ENCODE measurements around the gene SLC12A6.
"Not testable (repeated sequence)": the region's sequence is repeated elsewhere in the genome, so short reads cannot be mapped to it uniquely, and the experiment has no call there.

Gene SLC12A6

DNA sequence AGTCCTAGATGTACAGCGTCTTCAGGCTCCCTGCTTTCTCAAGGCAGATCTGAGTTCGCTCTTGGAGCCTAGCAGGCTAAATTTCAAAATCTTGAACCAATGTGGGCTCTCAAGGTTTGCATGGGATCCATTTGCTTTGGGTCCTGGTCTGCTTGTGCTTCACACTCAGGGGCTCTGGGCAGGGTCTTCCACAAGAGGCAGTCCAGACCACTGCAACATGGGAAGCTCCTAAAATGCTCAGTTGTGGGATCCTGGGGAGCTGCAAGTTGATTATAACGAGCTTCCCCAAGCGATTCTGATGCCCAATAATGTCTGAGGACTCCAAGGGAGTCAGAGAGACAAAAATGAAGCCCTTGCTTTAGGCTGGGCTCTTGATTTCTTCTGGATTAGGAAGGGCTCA lies 12.2 kb upstream of the SLC12A6 start:
- no peak overlapping the region for H3K4me3 ChIP-seq (ENCODE audit: low read depth, low read length)
- TF ChIP-seq, protein P1, sequence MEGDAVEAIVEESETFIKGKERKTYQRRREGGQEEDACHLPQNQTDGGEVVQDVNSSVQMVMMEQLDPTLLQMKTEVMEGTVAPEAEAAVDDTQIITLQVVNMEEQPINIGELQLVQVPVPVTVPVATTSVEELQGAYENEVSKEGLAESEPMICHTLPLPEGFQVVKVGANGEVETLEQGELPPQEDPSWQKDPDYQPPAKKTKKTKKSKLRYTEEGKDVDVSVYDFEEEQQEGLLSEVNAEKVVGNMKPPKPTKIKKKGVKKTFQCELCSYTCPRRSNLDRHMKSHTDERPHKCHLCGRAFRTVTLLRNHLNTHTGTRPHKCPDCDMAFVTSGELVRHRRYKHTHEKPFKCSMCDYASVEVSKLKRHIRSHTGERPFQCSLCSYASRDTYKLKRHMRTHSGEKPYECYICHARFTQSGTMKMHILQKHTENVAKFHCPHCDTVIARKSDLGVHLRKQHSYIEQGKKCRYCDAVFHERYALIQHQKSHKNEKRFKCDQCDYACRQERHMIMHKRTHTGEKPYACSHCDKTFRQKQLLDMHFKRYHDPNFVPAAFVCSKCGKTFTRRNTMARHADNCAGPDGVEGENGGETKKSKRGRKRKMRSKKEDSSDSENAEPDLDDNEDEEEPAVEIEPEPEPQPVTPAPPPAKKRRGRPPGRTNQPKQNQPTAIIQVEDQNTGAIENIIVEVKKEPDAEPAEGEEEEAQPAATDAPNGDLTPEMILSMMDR (IDR thresholded peaks at IDR 0.05; ENCODE audit: insufficient read depth, low read length, missing control alignments) = no peak
- no peak for DNase-seq (ENCODE audit: low read depth, low spot score)
- ChIA-PET POLR2A (no interaction called here), CTCF (interaction anchor here (1.4 kb wide), 1 partner anchor 108 kb away, joined by 4 read pairs; no protein-coding TSS in a partner anchor)

DNA sequence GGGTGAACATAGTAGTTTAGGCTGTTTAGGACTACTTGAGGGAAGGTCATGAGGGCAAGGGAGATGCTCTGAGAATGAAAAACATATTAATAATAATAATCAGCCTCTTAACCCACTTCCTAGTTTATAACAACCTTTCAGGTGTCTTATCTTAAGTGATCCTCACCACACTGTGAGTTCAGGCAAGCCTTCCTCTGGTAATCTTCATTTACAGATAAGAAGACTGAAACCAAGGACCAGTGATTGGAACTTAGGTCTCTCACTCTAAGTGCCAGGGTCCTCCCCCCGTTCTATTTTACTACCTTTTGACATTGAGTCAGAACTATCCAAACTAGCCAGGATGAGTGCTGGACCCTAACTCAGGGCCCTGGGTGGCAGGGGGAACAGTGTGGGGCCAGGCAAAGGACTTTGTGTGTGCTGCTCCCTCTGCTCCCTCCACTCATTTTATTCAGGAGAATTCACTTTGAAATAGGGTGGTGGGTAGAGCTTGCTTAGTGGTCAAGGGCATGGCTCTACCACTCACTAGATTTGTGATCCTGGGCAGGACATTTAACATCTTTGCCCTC lies 11.2 kb upstream of the SLC12A6 start:
- no peak for DNase-seq (ENCODE audit: low read depth, low spot score)

DNA sequence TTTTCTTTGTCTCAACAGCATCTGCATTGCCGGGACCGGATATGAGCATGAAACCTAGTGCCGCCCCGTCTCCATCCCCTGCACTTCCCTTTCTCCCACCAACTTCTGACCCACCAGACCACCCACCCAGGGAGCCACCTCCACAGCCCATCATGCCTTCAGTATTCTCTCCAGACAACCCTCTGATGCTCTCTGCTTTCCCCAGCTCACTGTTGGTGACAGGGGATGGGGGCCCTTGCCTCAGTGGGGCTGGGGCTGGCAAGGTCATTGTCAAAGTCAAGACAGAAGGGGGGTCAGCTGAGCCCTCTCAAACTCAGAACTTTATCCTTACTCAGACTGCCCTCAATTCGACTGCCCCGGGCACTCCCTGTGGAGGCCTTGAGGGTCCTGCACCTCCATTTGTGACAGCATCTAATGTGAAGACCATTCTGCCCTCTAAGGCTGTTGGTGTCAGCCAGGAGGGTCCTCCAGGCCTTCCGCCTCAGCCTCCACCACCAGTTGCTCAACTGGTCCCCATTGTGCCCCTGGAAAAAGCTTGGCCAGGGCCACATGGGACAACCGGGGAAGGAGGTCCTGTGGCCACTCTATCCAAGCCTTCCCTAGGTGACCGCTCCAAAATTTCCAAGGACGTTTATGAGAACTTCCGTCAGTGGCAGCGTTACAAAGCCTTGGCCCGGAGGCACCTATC lies 10.5 kb upstream of the SLC12A6 start:
- POLR2A ChIA-PET = no interaction called here
- H3K4me3 ChIP-seq (ENCODE audit: low read depth, low read length) = no peak overlapping the region
- DNase-seq (ENCODE audit: low read depth, low spot score) = no peak
- CTCF ChIA-PET = interaction anchor here (1.0 to 2.1 kb wide), 3 partner anchors 10 to 19 kb away, joined by 3 to 6 read pairs (median 5); partner anchors contain the start of genes LPCAT4 and SLC12A6
- TF ChIP-seq, protein P1 (IDR thresholded peaks at IDR 0.05; ENCODE audit: insufficient read depth, low read length, missing control alignments) = no peak

More for the DNA sequence above, 11.2 kb upstream of the SLC12A6 start:
- ChIA-PET POLR2A (no interaction called here), CTCF (interaction anchor here (1.0 to 2.1 kb wide), 4 partner anchors 11 to 107 kb away, joined by 3 to 6 read pairs (median 4); partner anchors contain the start of genes LPCAT4 and SLC12A6)
- H3K4me3 ChIP-seq (ENCODE audit: low read depth, low read length) = no peak overlapping the region
- TF ChIP-seq, protein P1 (IDR thresholded peaks at IDR 0.05; ENCODE audit: insufficient read depth, low read length, missing control alignments) = no peak

DNA sequence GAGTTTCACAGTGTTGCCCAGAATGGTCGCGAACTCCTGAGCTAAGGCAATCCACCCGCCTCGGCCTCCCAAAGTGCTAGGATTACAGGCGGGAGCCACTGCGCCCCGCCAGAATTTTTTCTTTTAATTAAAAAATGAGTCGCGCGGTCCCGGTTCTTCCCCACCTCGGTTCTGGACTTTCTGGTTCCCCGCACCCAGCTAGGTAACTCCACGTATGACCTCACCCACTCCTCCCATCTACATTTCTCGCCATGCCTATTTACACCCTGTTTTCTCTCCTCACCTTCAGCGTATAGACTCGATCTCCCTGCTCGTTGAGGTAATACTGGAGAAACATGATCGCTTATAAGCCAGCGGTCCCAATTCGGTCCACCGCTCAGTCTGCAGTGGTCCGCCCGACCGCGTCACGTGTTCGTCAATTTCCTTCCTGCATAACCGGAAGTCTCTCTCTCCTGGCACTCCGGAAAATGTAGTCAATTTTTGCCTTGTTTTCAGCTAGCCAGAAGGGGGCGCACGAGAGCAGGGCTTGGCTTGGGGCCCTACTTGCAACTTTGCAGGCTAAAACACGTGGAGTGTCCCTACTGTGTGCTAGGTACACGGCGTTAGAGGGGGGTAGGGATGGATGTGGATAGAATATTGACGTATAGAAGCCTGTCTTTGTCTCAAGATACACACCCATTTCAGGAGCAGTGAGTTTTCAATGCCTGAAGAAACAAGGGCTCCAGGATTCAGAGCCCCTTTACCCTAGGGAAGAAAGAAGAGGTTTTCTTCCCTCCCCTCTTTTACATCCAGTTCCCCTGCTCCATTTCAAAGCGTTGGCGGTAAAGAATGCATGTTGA lies 5.4 kb upstream of the SLC12A6 start, which contains the start of the genes NOP10 and NUTM1:
Gene NOP10, minus strand, starts transcription at position 400 of the 839 bp plus-strand sequence. Its CDS starts 63 bp downstream, at position 337.
Gene NUTM1, plus strand, starts transcription at position 579 of the 839 bp plus-strand sequence. CDS start 382 bp downstream, outside the sequence.
- CTCF ChIA-PET = interaction anchor here (0.7 to 2.5 kb wide), 23 partner anchors 9 to 282 kb away, joined by 3 to 29 read pairs (median 4); partner anchors contain the start of genes EMC4 and LPCAT4
- TF ChIP-seq, protein P1 (IDR thresholded peaks at IDR 0.05; ENCODE audit: insufficient read depth, low read length, missing control alignments) = peak; percentile 95

DNA sequence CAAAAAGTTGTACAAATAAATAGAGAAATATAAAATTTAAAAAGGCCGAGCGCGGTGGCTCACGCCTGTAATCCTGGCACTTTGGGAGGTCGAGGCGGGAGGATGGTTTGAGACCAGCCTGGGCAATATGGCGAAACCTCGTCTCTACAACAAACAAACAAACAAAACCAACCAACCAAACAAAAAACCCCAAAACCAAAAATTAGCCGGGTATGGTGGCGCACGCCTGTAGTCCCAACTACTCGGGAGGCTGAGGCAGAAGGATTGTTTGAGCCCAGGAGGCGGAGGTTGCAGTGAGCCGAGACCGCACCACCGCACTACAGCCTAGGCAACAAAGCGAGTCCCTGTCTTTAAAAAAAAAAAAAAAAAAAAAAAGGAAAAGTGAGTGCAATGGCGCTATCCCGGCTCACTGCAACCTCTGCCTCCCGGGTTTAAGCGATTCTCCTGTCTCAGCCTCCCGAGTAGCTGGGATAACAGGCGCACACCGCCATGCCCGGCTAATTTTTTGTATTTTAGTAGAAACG lies 4.7 kb upstream of the SLC12A6 start:
- DNase-seq (ENCODE audit: low read depth, low spot score) = not testable (repeated sequence)
- CTCF ChIA-PET = interaction anchor here (0.7 to 2.5 kb wide), 14 partner anchors 9 to 206 kb away, joined by 3 to 29 read pairs (median 4); partner anchors contain the start of genes EMC4 and LPCAT4

More for the DNA sequence above, 5.4 kb upstream of the SLC12A6 start, which contains the start of the genes NOP10 and NUTM1:
- POLR2A ChIA-PET = interaction anchor here (0.6 to 1.7 kb wide), 6 partner anchors 8 to 646 kb away, joined by 3 to 6 read pairs (median 4); partner anchors contain the start of gene GOLGA8B
- peak within 1 kb of the TSS; percentile 99 for H3K4me3 ChIP-seq (ENCODE audit: low read depth, low read length)
- no peak for DNase-seq (ENCODE audit: low read depth, low spot score)

More for the DNA sequence above, 4.7 kb upstream of the SLC12A6 start:
- POLR2A ChIA-PET = interaction anchor here (1.0 to 1.7 kb wide), 4 partner anchors 9 to 241 kb away, joined by 3 to 6 read pairs (median 4); partner anchors contain the start of gene GOLGA8B
- H3K4me3 ChIP-seq (ENCODE audit: low read depth, low read length) = peak overlapping the region; percentile 99

All from AG04449 (cell line).